GM23338 (cell line): Measurements from ENCODE around the gene CD93. TPM values are rescaled to one million over a fixed set of nuclear protein-coding genes. Genes with fewer than 3 reads are reported as not detected.

ENCODE experiments used
- ATAC-seq: fragments of 200-7000 bp; cut with Tn5 transposase; 3 replicates; pipeline ENCODE4 v1.9.1; 2020
- DNase-seq: peaks from one replicate; pipeline ENCODE4 v3.0.0-alpha.2; 2015; ENCODE audit warnings: low spot score
- H2AFZ ChIP-seq: fragments of 200-600 bp; sonication (generic); 2 replicates; pipeline ENCODE4 v1.8.0; 2016; ENCODE audit warnings: antibody characterized with exemption, mild to moderate bottlenecking, moderate library complexity
- H3F3A ChIP-seq: fragments of 200-600 bp; sonication (generic); replicated peaks from 2 replicates; pipeline ENCODE4 v1.8.0; 2017; ENCODE audit warnings: antibody characterized with exemption, mixed run types, low read depth
- H3K27ac ChIP-seq: fragments of 200-600 bp; sonication (generic); 2 replicates; pipeline ENCODE4 v1.6.1; 2016; ENCODE audit warnings: low read depth
- H3K27me3 ChIP-seq: fragments of 200-600 bp; sonication (generic); 2 replicates; pipeline ENCODE4 v1.8.0; 2016; ENCODE audit warnings: mild to moderate bottlenecking, mixed run types, moderate library complexity; ENCODE audit not compliant: insufficient read depth
- H3K36me3 ChIP-seq: fragments of 200-600 bp; sonication (generic); 2 replicates; pipeline ENCODE4 v1.8.0; 2016; ENCODE audit warnings: mild to moderate bottlenecking; ENCODE audit not compliant: insufficient read depth
- H3K4me1 ChIP-seq: fragments of 200-600 bp; sonication (generic); 2 replicates; pipeline ENCODE4 v1.8.0; 2016; ENCODE audit warnings: mild to moderate bottlenecking, moderate library complexity; ENCODE audit not compliant: insufficient read depth
- H3K4me2 ChIP-seq: fragments of 200-600 bp; sonication (generic); 2 replicates; pipeline ENCODE4 v1.7.1; 2017; ENCODE audit warnings: mixed run types
- H3K4me3 ChIP-seq: fragments of 200-600 bp; sonication (generic); 2 replicates; pipeline ENCODE4 v1.6.1; 2016; ENCODE audit warnings: mixed run types
- H3K79me2 ChIP-seq: fragments of 200-600 bp; sonication (generic); replicated peaks from 2 replicates; pipeline ENCODE4 v1.8.0; 2017; ENCODE audit warnings: mild to moderate bottlenecking; ENCODE audit not compliant: insufficient read depth
- H3K9me2 ChIP-seq: fragments of 200-600 bp; sonication (generic); 2 replicates; pipeline ENCODE4 v1.8.0; 2017; ENCODE audit not compliant: insufficient read depth
- H4K20me1 ChIP-seq: fragments of 200-600 bp; sonication (generic); replicated peaks from 2 replicates; pipeline ENCODE4 v1.8.0; 2017; ENCODE audit warnings: mild to moderate bottlenecking; ENCODE audit not compliant: insufficient read depth
- H3K27ac Mint-ChIP-seq: 2 replicates; pipeline ENCODE4 v1.8.0; 2020; ENCODE audit warnings: inconsistent platforms, mild to moderate bottlenecking, moderate library complexity, mixed read lengths
- H3K27me3 Mint-ChIP-seq: 3 replicates; pipeline ENCODE4 v1.8.0; 2022; ENCODE audit warnings: low read depth, mild to moderate bottlenecking, moderate library complexity, mixed read lengths, inconsistent platforms; ENCODE audit not compliant: insufficient read depth, poor library complexity
- H3K36me3 Mint-ChIP-seq: 3 replicates; pipeline ENCODE4 v1.8.0; 2021; ENCODE audit warnings: low read depth, mild to moderate bottlenecking, inconsistent platforms, moderate library complexity, mixed read lengths
- H3K4me1 Mint-ChIP-seq: 3 replicates; pipeline ENCODE4 v1.8.0; 2020; ENCODE audit warnings: mild to moderate bottlenecking, inconsistent platforms, mixed read lengths
- H3K4me3 Mint-ChIP-seq: 3 replicates; pipeline ENCODE4 v1.8.0; 2021; ENCODE audit warnings: moderate library complexity, mild to moderate bottlenecking, inconsistent platforms, mixed read lengths
- H3K9me3 Mint-ChIP-seq: 3 replicates; pipeline ENCODE4 v1.8.0; 2020; ENCODE audit warnings: moderate library complexity, mild to moderate bottlenecking, inconsistent platforms, mixed read lengths
- CREB1 ChIP-seq: fragments of 250-450 bp; sonication (Bioruptor Pico); IDR thresholded peaks from 2 replicates; pipeline ENCODE4 v1.5.0; 2020; ENCODE audit warnings: low read depth, mild to moderate bottlenecking, moderate library complexity
- EZH2 ChIP-seq: fragments of 200-600 bp; sonication (generic); IDR thresholded peaks from one replicate; pipeline ENCODE4 v1.8.0; 2017; ENCODE audit warnings: antibody characterized with exemption, mild to moderate bottlenecking, low read depth; ENCODE audit not compliant: unreplicated experiment
- EZH2phosphoT487 ChIP-seq: fragments of 200-600 bp; sonication (generic); IDR thresholded peaks from one replicate; pipeline ENCODE4 v1.8.1; 2018; ENCODE audit warnings: antibody characterized with exemption; ENCODE audit not compliant: unreplicated experiment
- JUNB ChIP-seq: IDR thresholded peaks from one replicate; pipeline ENCODE4 v1.6.1; 2016; ENCODE audit warnings: antibody characterized with exemption; ENCODE audit not compliant: unreplicated experiment
- NANOG ChIP-seq: IDR thresholded peaks from 2 replicates; pipeline ENCODE4 v1.6.1; 2016; ENCODE audit warnings: antibody characterized with exemption, borderline replicate concordance
- POLR2AphosphoS5 ChIP-seq: IDR thresholded peaks from 2 replicates; pipeline ENCODE4 v1.6.1; 2016; ENCODE audit warnings: antibody characterized with exemption, low read depth
- STAT1 ChIP-seq: IDR thresholded peaks from one replicate; pipeline ENCODE4 v1.6.1; 2016; ENCODE audit warnings: antibody characterized with exemption; ENCODE audit not compliant: unreplicated experiment
- ZNF114 ChIP-seq: fragments of 250-450 bp; sonication (Bioruptor Pico); IDR thresholded peaks from 2 replicates; pipeline ENCODE4 v1.5.0; 2020; ENCODE audit warnings: mild to moderate bottlenecking, moderate library complexity
- ZNF331 ChIP-seq: fragments of 250-450 bp; sonication (Bioruptor Pico); IDR thresholded peaks from 2 replicates; pipeline ENCODE4 v1.5.0; 2020; ENCODE audit warnings: low read depth, mild to moderate bottlenecking, moderate library complexity
- polyA plus RNA-seq: library from polyadenylated mRNA; unstranded; fragments of >200 nt; fragmentation: Nextera tagmentation; extraction: Ambion mirVana; gene quantifications from 2 replicates; pipeline ENCODE4 v1.2.1, GENCODE V29; 2016
- total RNA-seq: library from RNA; depleted of rRNA; stranded (reverse); fragments of >200 nt; shearing (Covaris generic); gene quantifications from 2 replicates; pipeline ENCODE4 v1.2.3, GENCODE V29; 2014
- TF ChIP-seq, protein P1 (sequence below): IDR thresholded peaks from one replicate; pipeline ENCODE4 v1.6.1; 2018; ENCODE audit warnings: antibody characterized with exemption; ENCODE audit not compliant: unreplicated experiment
- TF ChIP-seq, protein P2 (sequence below), 2 experiments: fragments of 200-600 bp in 1 of 2; sonication (generic) in 1 of 2; conservative IDR thresholded peaks; 2 replicates each; pipeline versions ENCODE4 v1.5.1 to v1.6.1; 2016 to 2017; ENCODE audit warnings: antibody characterized with exemption in 2 of 2, low read depth in 2 of 2, mild to moderate bottlenecking in 2 of 2, moderate library complexity in 1 of 2
- TF ChIP-seq, protein P3 (sequence below): IDR thresholded peaks from 2 replicates; pipeline ENCODE4 v1.6.1; 2016; ENCODE audit warnings: antibody characterized with exemption

The CD93 gene
- total and polyA plus RNA-seq, 2 experiments from 2014 or later = 0.03 TPM; not detected in 1

DNA sequence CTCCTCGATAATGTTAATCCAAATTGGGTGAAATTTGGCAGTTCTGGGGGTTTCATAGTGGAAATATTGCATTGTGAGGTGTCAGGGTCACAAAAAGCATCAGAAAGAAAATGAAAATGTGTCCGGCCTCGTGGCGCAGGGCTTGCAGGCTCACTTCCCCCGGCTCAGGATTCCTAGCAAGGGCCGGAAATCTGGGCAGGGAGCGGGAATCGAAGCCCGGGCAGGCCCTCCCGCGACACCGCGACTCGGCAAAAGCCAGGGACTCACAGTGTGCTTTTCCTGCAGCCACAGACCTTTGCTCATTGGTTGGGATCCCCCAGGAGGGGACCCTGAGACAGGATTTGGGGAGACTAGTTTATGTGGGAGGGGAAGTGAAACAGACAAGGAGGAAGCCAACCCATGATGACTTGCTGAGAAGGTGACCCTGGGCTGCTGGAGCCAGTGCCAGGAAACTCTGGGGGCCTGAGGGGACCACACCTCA lies 847 bp upstream of the CD93 start (continued):
- TF ChIP-seq EZH2phosphoT487 = no peak
- no peak for TF ChIP-seq ZNF114 (CRISPR knock-in tag)
- TF ChIP-seq, protein P1, sequence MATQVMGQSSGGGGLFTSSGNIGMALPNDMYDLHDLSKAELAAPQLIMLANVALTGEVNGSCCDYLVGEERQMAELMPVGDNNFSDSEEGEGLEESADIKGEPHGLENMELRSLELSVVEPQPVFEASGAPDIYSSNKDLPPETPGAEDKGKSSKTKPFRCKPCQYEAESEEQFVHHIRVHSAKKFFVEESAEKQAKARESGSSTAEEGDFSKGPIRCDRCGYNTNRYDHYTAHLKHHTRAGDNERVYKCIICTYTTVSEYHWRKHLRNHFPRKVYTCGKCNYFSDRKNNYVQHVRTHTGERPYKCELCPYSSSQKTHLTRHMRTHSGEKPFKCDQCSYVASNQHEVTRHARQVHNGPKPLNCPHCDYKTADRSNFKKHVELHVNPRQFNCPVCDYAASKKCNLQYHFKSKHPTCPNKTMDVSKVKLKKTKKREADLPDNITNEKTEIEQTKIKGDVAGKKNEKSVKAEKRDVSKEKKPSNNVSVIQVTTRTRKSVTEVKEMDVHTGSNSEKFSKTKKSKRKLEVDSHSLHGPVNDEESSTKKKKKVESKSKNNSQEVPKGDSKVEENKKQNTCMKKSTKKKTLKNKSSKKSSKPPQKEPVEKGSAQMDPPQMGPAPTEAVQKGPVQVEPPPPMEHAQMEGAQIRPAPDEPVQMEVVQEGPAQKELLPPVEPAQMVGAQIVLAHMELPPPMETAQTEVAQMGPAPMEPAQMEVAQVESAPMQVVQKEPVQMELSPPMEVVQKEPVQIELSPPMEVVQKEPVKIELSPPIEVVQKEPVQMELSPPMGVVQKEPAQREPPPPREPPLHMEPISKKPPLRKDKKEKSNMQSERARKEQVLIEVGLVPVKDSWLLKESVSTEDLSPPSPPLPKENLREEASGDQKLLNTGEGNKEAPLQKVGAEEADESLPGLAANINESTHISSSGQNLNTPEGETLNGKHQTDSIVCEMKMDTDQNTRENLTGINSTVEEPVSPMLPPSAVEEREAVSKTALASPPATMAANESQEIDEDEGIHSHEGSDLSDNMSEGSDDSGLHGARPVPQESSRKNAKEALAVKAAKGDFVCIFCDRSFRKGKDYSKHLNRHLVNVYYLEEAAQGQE = no peak
- TF ChIP-seq, protein P2, sequence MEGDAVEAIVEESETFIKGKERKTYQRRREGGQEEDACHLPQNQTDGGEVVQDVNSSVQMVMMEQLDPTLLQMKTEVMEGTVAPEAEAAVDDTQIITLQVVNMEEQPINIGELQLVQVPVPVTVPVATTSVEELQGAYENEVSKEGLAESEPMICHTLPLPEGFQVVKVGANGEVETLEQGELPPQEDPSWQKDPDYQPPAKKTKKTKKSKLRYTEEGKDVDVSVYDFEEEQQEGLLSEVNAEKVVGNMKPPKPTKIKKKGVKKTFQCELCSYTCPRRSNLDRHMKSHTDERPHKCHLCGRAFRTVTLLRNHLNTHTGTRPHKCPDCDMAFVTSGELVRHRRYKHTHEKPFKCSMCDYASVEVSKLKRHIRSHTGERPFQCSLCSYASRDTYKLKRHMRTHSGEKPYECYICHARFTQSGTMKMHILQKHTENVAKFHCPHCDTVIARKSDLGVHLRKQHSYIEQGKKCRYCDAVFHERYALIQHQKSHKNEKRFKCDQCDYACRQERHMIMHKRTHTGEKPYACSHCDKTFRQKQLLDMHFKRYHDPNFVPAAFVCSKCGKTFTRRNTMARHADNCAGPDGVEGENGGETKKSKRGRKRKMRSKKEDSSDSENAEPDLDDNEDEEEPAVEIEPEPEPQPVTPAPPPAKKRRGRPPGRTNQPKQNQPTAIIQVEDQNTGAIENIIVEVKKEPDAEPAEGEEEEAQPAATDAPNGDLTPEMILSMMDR (conservative IDR thresholded peaks at IDR 0.05; ENCODE audit: low read depth in 2 of 2) = no peak
- no peak for TF ChIP-seq POLR2AphosphoS5
- TF ChIP-seq EZH2 = no peak

DNA sequence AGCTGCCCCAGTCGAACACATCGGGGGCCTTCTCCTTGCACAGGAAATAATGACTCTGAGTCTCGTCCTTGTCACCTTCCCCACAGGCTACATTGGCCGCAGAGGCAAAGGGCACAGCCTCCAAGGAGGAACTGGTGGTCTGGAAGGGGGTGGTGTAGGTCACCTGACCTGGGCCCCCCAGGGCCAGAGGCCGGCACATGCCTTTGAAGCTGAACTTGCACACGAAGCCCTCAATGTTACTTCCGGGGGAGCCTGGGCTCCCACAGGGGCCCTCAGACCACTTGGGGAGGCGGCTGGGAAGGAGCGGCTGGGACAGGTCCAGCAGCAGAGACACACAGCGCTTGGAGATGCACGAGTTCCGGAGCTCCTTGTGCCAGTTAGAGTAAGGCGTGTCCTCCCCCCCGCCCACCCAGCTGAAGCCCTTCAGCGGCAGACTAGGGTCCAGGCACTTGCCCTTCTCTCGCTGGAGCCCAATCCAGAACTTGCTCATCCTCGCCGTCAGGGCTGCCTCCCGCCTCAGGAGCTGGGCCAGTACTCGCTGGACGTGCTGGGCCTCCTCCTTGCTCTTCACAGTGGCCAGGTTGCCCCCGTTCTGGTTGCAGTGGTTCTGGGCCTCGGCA lies 578 bp downstream of the CD93 start:
- Histone ChIP-seq H3K4me3 (no peak overlapping the region), H3K27me3 (no peaks in the 10 kb centered on the region), H2AFZ (no peak overlapping the region), H3K27ac (no peak overlapping the region), H3F3A (no peaks in the 10 kb centered on the region), H3K4me1 (no peaks in the 10 kb centered on the region; the same call in 1 of the 2 replicates), H4K20me1 (no peaks in the 10 kb centered on the region), H3K4me2 (no peak overlapping the region), H3K36me3 (no peaks in the 10 kb centered on the region), H3K9me2 (no peaks in the 10 kb centered on the region), H3K79me2 (no peaks in the 10 kb centered on the region)
- ATAC-seq (no peak), DNase-seq (no peak)
- Mint-ChIP-seq H3K27ac (no peak overlapping the region), H3K36me3 (no peaks in the 10 kb centered on the region), H3K27me3 (peaks cover 8% of the 10 kb centered on the region), H3K9me3 (no peaks in the 10 kb centered on the region), H3K4me1 (peaks cover 29% of the 10 kb centered on the region), H3K4me3 (no peak overlapping the region)
- TF ChIP-seq EZH2 (no peak), JUNB (no peak), EZH2phosphoT487 (no peak), CREB1 (CRISPR knock-in tag) (no peak), NANOG (no peak), STAT1 (no peak), ZNF331 (CRISPR knock-in tag) (no peak)
- TF ChIP-seq, protein P1 = no peak
- TF ChIP-seq, protein P3, sequence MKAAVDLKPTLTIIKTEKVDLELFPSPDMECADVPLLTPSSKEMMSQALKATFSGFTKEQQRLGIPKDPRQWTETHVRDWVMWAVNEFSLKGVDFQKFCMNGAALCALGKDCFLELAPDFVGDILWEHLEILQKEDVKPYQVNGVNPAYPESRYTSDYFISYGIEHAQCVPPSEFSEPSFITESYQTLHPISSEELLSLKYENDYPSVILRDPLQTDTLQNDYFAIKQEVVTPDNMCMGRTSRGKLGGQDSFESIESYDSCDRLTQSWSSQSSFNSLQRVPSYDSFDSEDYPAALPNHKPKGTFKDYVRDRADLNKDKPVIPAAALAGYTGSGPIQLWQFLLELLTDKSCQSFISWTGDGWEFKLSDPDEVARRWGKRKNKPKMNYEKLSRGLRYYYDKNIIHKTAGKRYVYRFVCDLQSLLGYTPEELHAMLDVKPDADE = no peak
- TF ChIP-seq, protein P2 (conservative IDR thresholded peaks at IDR 0.05; ENCODE audit: low read depth in 2 of 2) = no peak
